ENCODE data around the gene SIN3B.
A peak's percentile ranks its signal among the peaks of the same experiment; 100 is the strongest.

SIN3B gene

GRCh38 chr19:16829010-16829821, at the start of gene SIN3B:
Gene SIN3B, plus strand, starts transcription at chr19:16829398. Its CDS starts 23 bp downstream, at chr19:16829421.
- peak within 1 kb of the TSS; percentile 80 to 91 (median 87) for H3K9ac ChIP-seq
- H3K36me3 ChIP-seq = peaks cover 26 to 37% (median 33%) of the 10 kb centered on the region in 11 experiments
- H3K9me3 ChIP-seq (replicated peaks in 1 of 11) = peaks cover 0 to 5% (median 0%) of the 10 kb centered on the region in 11 experiments; a peak in 2 of 22 replicates
- peaks cover 47 to 62% (median 56%) of the 10 kb centered on the region in 10 experiments for H3K4me1 ChIP-seq
- H3K4me2 ChIP-seq = peak within 1 kb of the TSS; percentile 88 to 99 (median 97)
- H3K27ac ChIP-seq = peak within 1 kb of the TSS; percentile 45 to 82 (median 73); a peak in 21 of 22 replicates
- H4K20me1 ChIP-seq = peaks cover 0 to 27% (median 1%) of the 10 kb centered on the region in 11 experiments; a peak in 7 of 22 replicates
- H3K27me3 ChIP-seq = no peaks in the 10 kb centered on the region
- TF ChIP-seq Cebpa-rat (IDR thresholded peaks at IDR 0.05) = no peak
- peak within 1 kb of the TSS; percentile 76 to 92 (median 88) for H3K4me3 ChIP-seq

GRCh38 chr19:16779539-16780163, 49.5 kb upstream of the SIN3B start:
- H3K9me3 ChIP-seq (replicated peaks in 1 of 11) = no peaks in the 10 kb centered on the region; a peak in 3 of 22 replicates
- H3K36me3 ChIP-seq = no peaks in the 10 kb centered on the region
- H3K4me2 ChIP-seq = peak overlapping the region in 6 of 11 experiments; percentile 1 to 38 (median 29); a peak in 9 of 22 replicates
- peak in 1 of 11 experiments; percentile 20; a peak in 1 of 22 replicates for TF ChIP-seq Cebpa-rat (IDR thresholded peaks at IDR 0.05)
- no peaks in the 10 kb centered on the region for H3K27me3 ChIP-seq
- H3K4me1 ChIP-seq = peaks cover 0 to 19% (median 14%) of the 10 kb centered on the region in 10 experiments; a peak in 13 of 20 replicates
- H3K4me3 ChIP-seq = no peak overlapping the region
- no peaks in the 10 kb centered on the region for H4K20me1 ChIP-seq
- H3K9ac ChIP-seq = no peak overlapping the region
- H3K27ac ChIP-seq = peak overlapping the region in 4 of 11 experiments; percentile 4 to 38 (median 26); a peak in 6 of 22 replicates

GRCh38 chr19:16782719-16783118, 46.5 kb upstream of the SIN3B start:
- H3K4me2 ChIP-seq = no peak overlapping the region
- H3K27ac ChIP-seq = no peak overlapping the region
- no peak for TF ChIP-seq Cebpa-rat (IDR thresholded peaks at IDR 0.05)
- peaks cover 0 to 22% (median 15%) of the 10 kb centered on the region in 10 experiments; a peak in 13 of 20 replicates for H3K4me1 ChIP-seq
- no peaks in the 10 kb centered on the region for H3K9me3 ChIP-seq (replicated peaks in 1 of 11)
- H3K36me3 ChIP-seq = no peaks in the 10 kb centered on the region
- no peaks in the 10 kb centered on the region for H3K27me3 ChIP-seq
- H3K4me3 ChIP-seq = no peak overlapping the region
- no peak overlapping the region for H3K9ac ChIP-seq
- H4K20me1 ChIP-seq = no peaks in the 10 kb centered on the region

GRCh38 chr19:16788479-16788878, 40.7 kb upstream of the SIN3B start:
- Histone ChIP-seq H3K4me3 (no peak overlapping the region; a peak in 1 of 20 replicates), H3K36me3 (peaks cover 0 to 11% (median 3%) of the 10 kb centered on the region in 11 experiments; a peak in 6 of 22 replicates), H3K27ac (no peak overlapping the region), H4K20me1 (no peaks in the 10 kb centered on the region), H3K4me2 (no peak overlapping the region), H3K4me1 (peaks cover 0 to 30% (median 19%) of the 10 kb centered on the region in 10 experiments; a peak in 14 of 20 replicates), H3K9ac (no peak overlapping the region), H3K27me3 (no peaks in the 10 kb centered on the region), H3K9me3 (replicated peaks in 1 of 11) (peaks cover 27 to 48% (median 36%) of the 10 kb centered on the region in 11 experiments)
- no peak for TF ChIP-seq Cebpa-rat (IDR thresholded peaks at IDR 0.05)

- Histone ChIP-seq H4K20me1 (no peaks in the 10 kb centered on the region), H3K27me3 (no peaks in the 10 kb centered on the region), H3K4me2 (no peak overlapping the region), H3K36me3 (peaks cover 0 to 11% (median 3%) of the 10 kb centered on the region in 11 experiments; a peak in 6 of 22 replicates), H3K4me3 (peak overlapping the region in 1 of 10 experiments; percentile 8; a peak in 1 of 20 replicates), H3K4me1 (peaks cover 0 to 34% (median 19%) of the 10 kb centered on the region in 10 experiments; a peak in 14 of 20 replicates), H3K27ac (no peak overlapping the region), H3K9ac (no peak overlapping the region), H3K9me3 (replicated peaks in 1 of 11) (peaks cover 35 to 56% (median 43%) of the 10 kb centered on the region in 11 experiments)
- no peak for TF ChIP-seq Cebpa-rat (IDR thresholded peaks at IDR 0.05)
Observed at GRCh38 chr19:16789238-16789637, 40.0 kb upstream of the SIN3B start.

GRCh38 chr19:16790051-16790450, 39.1 kb upstream of the SIN3B start:
- Histone ChIP-seq H3K9ac (no peak overlapping the region), H3K4me1 (peaks cover 0 to 34% (median 19%) of the 10 kb centered on the region in 10 experiments; a peak in 14 of 20 replicates), H3K27me3 (no peaks in the 10 kb centered on the region), H3K27ac (no peak overlapping the region), H3K4me3 (no peak overlapping the region; a peak in 1 of 20 replicates), H4K20me1 (no peaks in the 10 kb centered on the region), H3K36me3 (peaks cover 0 to 14% (median 4%) of the 10 kb centered on the region in 11 experiments; a peak in 7 of 22 replicates), H3K4me2 (no peak overlapping the region), H3K9me3 (replicated peaks in 1 of 11) (peaks cover 43 to 64% (median 51%) of the 10 kb centered on the region in 11 experiments)
- TF ChIP-seq Cebpa-rat (IDR thresholded peaks at IDR 0.05) = no peak

- Histone ChIP-seq H3K27ac (peak overlapping the region in 7 of 11 experiments; percentile 28 to 79 (median 68); a peak in 14 of 22 replicates), H3K36me3 (peaks cover 0 to 24% (median 6%) of the 10 kb centered on the region in 11 experiments; a peak in 8 of 22 replicates), H3K4me1 (peaks cover 0 to 34% (median 19%) of the 10 kb centered on the region in 10 experiments; a peak in 14 of 20 replicates), H4K20me1 (no peaks in the 10 kb centered on the region), H3K9me3 (replicated peaks in 1 of 11) (peaks cover 62 to 83% (median 69%) of the 10 kb centered on the region in 11 experiments), H3K4me3 (no peak overlapping the region), H3K4me2 (peak overlapping the region in 10 of 11 experiments; percentile 5 to 70 (median 52); a peak in 18 of 22 replicates), H3K9ac (peak overlapping the region in 6 of 11 experiments; percentile 5 to 58 (median 48); a peak in 7 of 22 replicates), H3K27me3 (no peaks in the 10 kb centered on the region)
- TF ChIP-seq Cebpa-rat (IDR thresholded peaks at IDR 0.05) = peak in 3 of 11 experiments; percentile 29 to 59 (median 46); a peak in 6 of 22 replicates
Observed at GRCh38 chr19:16791942-16792341, 37.3 kb upstream of the SIN3B start.

Measured in BLaER1 treated with 17β-estradiol and CSF1 and Interleukin-3, amounts not matched to agents 10 nM and 100 nM (cell line).